ENCODE data around the gene APOBEC3G. TPM values are rescaled to one million over a fixed set of nuclear protein-coding genes. Genes with fewer than 3 reads are reported as not detected.

APOBEC3G gene
- total RNA-seq, 3 donors from 2014 or later: 23.4 to 51.5 (median 39.1) TPM

DNA sequence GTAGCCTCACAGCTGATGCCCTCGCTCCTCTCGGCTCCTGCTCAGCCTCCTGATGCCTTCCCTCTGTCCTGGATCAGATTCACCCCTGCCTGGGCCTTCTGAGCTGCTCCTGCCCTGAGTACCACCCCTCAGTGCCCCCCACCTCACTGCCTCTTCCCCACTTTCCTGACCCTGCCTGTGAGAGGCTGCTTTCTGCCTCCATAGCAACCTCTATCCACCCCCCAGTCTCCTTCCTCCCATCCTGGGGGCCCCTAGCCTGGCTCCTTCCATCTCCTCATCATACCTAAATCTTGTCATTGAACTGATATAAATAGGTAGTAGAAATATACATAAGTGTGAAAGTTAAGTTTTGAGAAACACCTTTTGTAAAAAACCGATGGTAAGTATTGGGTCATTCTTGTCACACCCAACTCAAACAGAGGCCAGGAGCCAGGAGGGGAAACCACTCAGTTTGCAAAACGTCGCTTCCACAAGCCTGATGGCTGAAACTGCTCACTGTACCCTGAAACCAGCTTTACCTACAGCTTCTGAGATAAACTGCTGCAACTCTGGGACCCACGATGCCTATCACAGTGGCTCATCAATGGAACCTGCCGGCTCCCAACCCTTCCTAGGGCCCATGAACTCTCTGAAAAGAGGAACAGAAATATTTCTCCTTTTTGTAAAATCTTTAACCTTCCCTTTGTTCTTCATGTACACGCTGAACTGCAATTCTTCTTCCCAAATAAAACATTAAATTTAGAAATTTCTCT, 15.2 kb downstream of the APOBEC3G start:
- Mint-ChIP-seq H3K4me1 (ENCODE audit: low read depth) (peaks cover 85% of the 10 kb centered on the region), H3K36me3 (ENCODE audit: insufficient read depth) (peaks cover 1% of the 10 kb centered on the region), H3K4me3 (peak overlapping the region; percentile 55), H3K9me3 (no peaks in the 10 kb centered on the region), H3K27me3 (ENCODE audit: low read depth) (no peaks in the 10 kb centered on the region)
- ATAC-seq (no peak), DNase-seq (no peak)

- no peaks in the 10 kb centered on the region for H3K9me3 Mint-ChIP-seq
- ATAC-seq (no peak), DNase-seq (no peak)
- no peak overlapping the region for H3K4me3 Mint-ChIP-seq
- no peaks in the 10 kb centered on the region for H3K27me3 Mint-ChIP-seq (ENCODE audit: low read depth)
- H3K36me3 Mint-ChIP-seq (ENCODE audit: insufficient read depth): no peaks in the 10 kb centered on the region
- H3K4me1 Mint-ChIP-seq (ENCODE audit: low read depth): peaks cover 86% of the 10 kb centered on the region
These were observed 17.8 kb downstream of the APOBEC3G start for GRCh38 chr22:39094717-39095389.

GRCh38 chr22:39095971-39096370, 18.9 kb downstream of the APOBEC3G start:
- H3K9me3 Mint-ChIP-seq: no peaks in the 10 kb centered on the region
- ATAC-seq: no peak
- no peaks in the 10 kb centered on the region for H3K36me3 Mint-ChIP-seq (ENCODE audit: insufficient read depth)
- H3K4me3 Mint-ChIP-seq: no peak overlapping the region
- peaks cover 82% of the 10 kb centered on the region for H3K4me1 Mint-ChIP-seq (ENCODE audit: low read depth)
- no peak for DNase-seq
- no peaks in the 10 kb centered on the region for H3K27me3 Mint-ChIP-seq (ENCODE audit: low read depth)

DNA sequence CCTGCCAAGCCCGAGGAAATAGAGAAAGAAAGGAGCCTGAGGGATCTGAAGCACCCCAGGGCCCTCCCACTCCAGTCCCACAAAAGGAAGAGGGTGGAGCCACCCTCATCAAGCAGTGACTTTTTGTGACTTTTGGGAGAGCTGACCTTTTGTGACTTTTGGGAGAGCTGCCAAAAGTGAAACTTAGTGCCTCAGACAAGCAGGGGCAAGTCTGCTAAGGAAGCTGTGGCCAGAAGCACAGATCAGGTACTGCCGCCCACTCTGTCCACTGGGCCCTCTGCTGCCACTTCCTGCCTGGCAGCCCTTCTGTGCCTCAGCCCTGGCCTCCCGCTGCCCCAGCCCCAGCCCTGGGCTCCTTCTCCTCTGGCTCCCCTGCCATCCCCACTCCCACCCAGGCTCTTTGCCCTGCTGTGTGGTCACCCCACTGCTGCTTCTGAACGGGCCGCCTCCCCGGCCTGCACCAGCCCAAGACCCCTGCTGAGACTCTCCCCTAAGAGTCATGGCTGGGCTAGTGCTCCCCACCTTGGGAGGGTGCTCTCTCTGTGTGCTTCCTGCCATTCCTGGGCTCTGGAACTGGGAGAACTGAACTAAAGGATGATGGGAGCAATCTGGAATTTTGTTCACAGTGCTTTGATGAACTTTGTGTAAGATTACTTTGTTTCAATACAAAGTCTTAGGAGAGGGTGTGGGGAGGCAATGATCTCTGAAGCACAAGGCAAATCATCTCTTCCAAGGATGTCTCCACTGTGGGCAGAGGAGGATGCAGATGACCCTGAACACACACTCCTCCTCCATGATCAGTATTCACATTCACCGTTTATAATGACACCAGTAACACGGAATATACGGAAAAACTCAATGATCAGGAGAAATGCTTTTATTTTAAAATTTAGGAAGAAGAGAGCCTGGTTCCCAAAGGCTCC, 20.3 kb downstream of the APOBEC3G start, which contains the start of gene APOBEC3H:
Gene APOBEC3H (plus strand): TSS at position 147 of the 923 bp plus-strand sequence. CDS start 3,035 bp downstream, outside the sequence.
- ATAC-seq: no peak
- Mint-ChIP-seq H3K36me3 (ENCODE audit: insufficient read depth) (no peaks in the 10 kb centered on the region), H3K4me1 (ENCODE audit: low read depth) (peaks cover 71% of the 10 kb centered on the region), H3K9me3 (no peaks in the 10 kb centered on the region), H3K27me3 (ENCODE audit: low read depth) (no peaks in the 10 kb centered on the region), H3K4me3 (peak within 1 kb of the TSS; percentile 62)
- DNase-seq: no peak

- Mint-ChIP-seq H3K4me1 (ENCODE audit: low read depth) (peaks cover 64% of the 10 kb centered on the region), H3K36me3 (ENCODE audit: insufficient read depth) (no peaks in the 10 kb centered on the region), H3K4me3 (peak overlapping the region; percentile 62), H3K9me3 (no peaks in the 10 kb centered on the region), H3K27me3 (ENCODE audit: low read depth) (no peaks in the 10 kb centered on the region)
- ATAC-seq: no peak
- DNase-seq: no peak
These were observed 21.0 kb downstream of the APOBEC3G start for GRCh38 chr22:39098026-39098425.

GRCh38 chr22:39098576-39098975, 21.5 kb downstream of the APOBEC3G start:
- Mint-ChIP-seq H3K4me3 (peak overlapping the region; percentile 40), H3K27me3 (ENCODE audit: low read depth) (no peaks in the 10 kb centered on the region), H3K4me1 (ENCODE audit: low read depth) (peaks cover 67% of the 10 kb centered on the region), H3K9me3 (no peaks in the 10 kb centered on the region), H3K36me3 (ENCODE audit: insufficient read depth) (no peaks in the 10 kb centered on the region)
- ATAC-seq (no peak), DNase-seq (no peak)

DNA sequence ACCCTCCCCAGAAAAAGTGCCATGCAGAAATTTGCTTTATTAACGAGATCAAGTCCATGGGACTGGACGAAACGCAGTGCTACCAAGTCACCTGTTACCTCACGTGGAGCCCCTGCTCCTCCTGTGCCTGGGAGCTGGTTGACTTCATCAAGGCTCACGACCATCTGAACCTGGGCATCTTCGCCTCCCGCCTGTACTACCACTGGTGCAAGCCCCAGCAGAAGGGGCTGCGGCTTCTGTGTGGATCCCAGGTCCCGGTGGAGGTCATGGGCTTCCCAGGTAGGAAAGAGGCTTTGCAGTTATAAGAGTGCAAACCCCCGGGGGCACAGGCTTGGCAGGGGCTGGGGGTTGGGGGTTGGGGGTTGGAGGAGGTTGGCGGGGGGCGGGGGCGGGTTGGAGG, 24.2 kb downstream of the APOBEC3G start:
- ATAC-seq: no peak

GRCh38 chr22:39103431-39103830, 26.4 kb downstream of the APOBEC3G start:
- Mint-ChIP-seq H3K27me3 (ENCODE audit: low read depth) (no peaks in the 10 kb centered on the region), H3K36me3 (ENCODE audit: insufficient read depth) (no peaks in the 10 kb centered on the region), H3K4me3 (no peak overlapping the region), H3K4me1 (ENCODE audit: low read depth) (peaks cover 28% of the 10 kb centered on the region), H3K9me3 (no peaks in the 10 kb centered on the region)
- DNase-seq (no peak), ATAC-seq (no peak)

More for the DNA sequence above, 24.2 kb downstream of the APOBEC3G start:
- Mint-ChIP-seq H3K9me3 (no peaks in the 10 kb centered on the region), H3K27me3 (ENCODE audit: low read depth) (no peaks in the 10 kb centered on the region), H3K4me1 (ENCODE audit: low read depth) (peaks cover 48% of the 10 kb centered on the region), H3K36me3 (ENCODE audit: insufficient read depth) (no peaks in the 10 kb centered on the region), H3K4me3 (no peak overlapping the region)
- no peak for DNase-seq

GRCh38 chr22:39106326-39106725, 29.3 kb downstream of the APOBEC3G start:
- H3K9me3 Mint-ChIP-seq: no peaks in the 10 kb centered on the region
- no peak overlapping the region for H3K4me3 Mint-ChIP-seq
- peaks cover 9% of the 10 kb centered on the region for H3K4me1 Mint-ChIP-seq (ENCODE audit: low read depth)
- DNase-seq (no peak), ATAC-seq (no peak)
- no peaks in the 10 kb centered on the region for H3K27me3 Mint-ChIP-seq (ENCODE audit: low read depth)
- H3K36me3 Mint-ChIP-seq (ENCODE audit: insufficient read depth): no peaks in the 10 kb centered on the region

DNA sequence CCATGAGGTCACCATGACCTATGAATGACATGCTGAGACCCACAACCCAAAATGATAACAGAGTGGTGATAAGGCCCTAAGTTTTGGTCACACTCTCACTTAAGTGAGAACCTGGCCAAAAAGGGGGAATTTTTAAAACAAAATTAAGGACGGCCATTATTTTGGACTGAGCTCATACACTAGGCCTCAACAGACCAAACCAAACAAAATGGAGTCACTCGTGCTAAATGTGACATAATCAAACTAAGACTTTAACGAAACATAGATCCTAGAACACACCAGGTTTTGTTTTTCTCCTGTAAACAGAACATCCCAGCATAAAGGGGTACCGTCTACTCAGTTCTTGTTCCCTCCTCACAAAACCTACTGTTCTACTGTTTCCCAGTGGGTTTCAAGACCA, 31.4 kb downstream of the APOBEC3G start:
- Mint-ChIP-seq H3K36me3 (ENCODE audit: insufficient read depth) (no peaks in the 10 kb centered on the region), H3K4me3 (no peak overlapping the region), H3K4me1 (ENCODE audit: low read depth) (peaks cover 10% of the 10 kb centered on the region), H3K9me3 (no peaks in the 10 kb centered on the region), H3K27me3 (ENCODE audit: low read depth) (no peaks in the 10 kb centered on the region)
- ATAC-seq (no peak), DNase-seq (no peak)

GRCh38 chr22:39109361-39109760, 32.3 kb downstream of the APOBEC3G start:
- no peaks in the 10 kb centered on the region for H3K36me3 Mint-ChIP-seq (ENCODE audit: insufficient read depth)
- H3K4me1 Mint-ChIP-seq (ENCODE audit: low read depth): peaks cover 16% of the 10 kb centered on the region
- H3K4me3 Mint-ChIP-seq: no peak overlapping the region
- no peaks in the 10 kb centered on the region for H3K9me3 Mint-ChIP-seq
- H3K27me3 Mint-ChIP-seq (ENCODE audit: low read depth): no peaks in the 10 kb centered on the region
- ATAC-seq (no peak), DNase-seq (no peak)

- Mint-ChIP-seq H3K36me3 (ENCODE audit: insufficient read depth) (no peaks in the 10 kb centered on the region), H3K4me3 (no peak overlapping the region), H3K9me3 (no peaks in the 10 kb centered on the region), H3K27me3 (ENCODE audit: low read depth) (no peaks in the 10 kb centered on the region), H3K4me1 (ENCODE audit: low read depth) (peaks cover 30% of the 10 kb centered on the region)
- ATAC-seq (no peak), DNase-seq (no peak)
These were observed 33.8 kb downstream of the APOBEC3G start for GRCh38 chr22:39110631-39111561.

DNA sequence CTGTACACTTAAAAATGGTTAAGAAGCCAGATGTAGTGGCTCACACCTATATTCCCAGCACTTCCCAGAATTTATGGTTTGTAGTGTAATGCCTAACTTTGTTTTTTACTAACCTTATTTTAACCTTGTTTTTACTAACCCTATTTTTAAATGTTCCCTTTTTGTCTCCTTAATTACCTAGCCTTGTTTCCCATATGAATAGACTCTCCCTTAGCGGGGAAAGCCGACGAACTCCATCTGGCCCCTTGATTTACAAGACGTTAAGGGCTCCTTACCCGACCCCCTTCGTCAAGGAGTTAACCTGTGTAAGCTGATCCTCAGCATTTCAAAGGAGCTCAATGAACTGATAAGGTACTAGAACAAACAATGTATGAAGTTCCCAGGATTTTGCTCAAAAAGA, 37.0 kb downstream of the APOBEC3G start:
- Mint-ChIP-seq H3K4me1 (ENCODE audit: low read depth) (peaks cover 59% of the 10 kb centered on the region), H3K9me3 (no peaks in the 10 kb centered on the region), H3K4me3 (no peak overlapping the region), H3K36me3 (ENCODE audit: insufficient read depth) (no peaks in the 10 kb centered on the region), H3K27me3 (ENCODE audit: low read depth) (no peaks in the 10 kb centered on the region)
- no peak for DNase-seq
- ATAC-seq: no peak

Data from activated T-cell treated with anti-CD3 and anti-CD28 coated beads, Interleukin-2, amount 50 U/mL, for 4 hours (primary cell).